Tibial nerve (tissue), 4 donors: Measurements from ENCODE around the gene THAP5. TPM values are rescaled to one million over a fixed set of nuclear protein-coding genes. Genes with fewer than 3 reads are reported as not detected.

ENCODE experiments used
- DNase-seq, 2 donors: peaks; one replicate each; pipeline ENCODE4 v3.0.0-alpha.2; 2019; ENCODE audit warnings: low spot score in 2 of 2
- H3K27ac ChIP-seq, 4 donors: fragments of 200-600 bp; sonication (generic) in 3 of 4; one replicate each; pipeline ENCODE4 v1.5.1; 2017 to 2019; ENCODE audit warnings: mild to moderate bottlenecking in 1 of 4
- H3K27me3 ChIP-seq, 2 donors: fragments of 200-600 bp; sonication (generic) in 1 of 2; one replicate each; pipeline versions ENCODE4 v1.5.1 to v1.6.0; 2017 to 2019
- H3K36me3 ChIP-seq, 3 donors: fragments of 200-600 bp; sonication (generic); one replicate each; pipeline ENCODE4 v1.5.1; 2018 to 2019
- H3K4me1 ChIP-seq, 4 donors: fragments of 200-600 bp; sonication (generic) in 3 of 4; one replicate each; pipeline ENCODE4 v1.5.1; 2017 to 2019
- H3K4me3 ChIP-seq, 4 donors: fragments of 200-600 bp; sonication (generic) in 3 of 4; one replicate each; pipeline ENCODE4 v1.5.1; 2017 to 2019; ENCODE audit warnings: mild to moderate bottlenecking in 1 of 4, moderate library complexity in 1 of 4
- H3K9me3 ChIP-seq, 4 donors: fragments of 200-600 bp; sonication (generic) in 3 of 4; one replicate each; pipeline ENCODE4 v1.5.1; 2017 to 2019
- CTCF ChIP-seq, 5 experiments: fragments of 200-600 bp in 3 of 5; fragments of 450-650 bp in 2 of 5; sonication (generic) in 3 of 5; IDR thresholded peaks; one replicate each; pipeline ENCODE4 v1.5.1; 2016 to 2019; ENCODE audit warnings: antibody characterized with exemption in 5 of 5, mild to moderate bottlenecking in 3 of 5, moderate library complexity in 2 of 5
- EP300 ChIP-seq, 2 donors: sonication (generic); formaldehyde crosslinking; IDR thresholded peaks; one replicate each; pipeline ENCODE4 v1.6.1; 2017; ENCODE audit warnings: antibody characterized with exemption in 2 of 2, mild to moderate bottlenecking in 1 of 2
- POLR2A ChIP-seq, 2 donors: fragments of 450-650 bp; IDR thresholded peaks; one replicate each; pipeline ENCODE4 v1.6.1; 2017; ENCODE audit warnings: antibody characterized with exemption in 2 of 2, mild to moderate bottlenecking in 2 of 2, moderate library complexity in 2 of 2
- WGBS, 2 donors: methylation state at CpG; one replicate each; pipeline ENCODE4 v1.1.5; 2018; 5-methylcytosine and 5-hydroxymethylcytosine counted together
- total RNA-seq, 4 donors: library from RNA; depleted of rRNA; stranded (reverse); fragments of >200 nt; gene quantifications; one replicate each; pipeline ENCODE4 v1.1.0, GENCODE V29; 2016

Gene THAP5
- total RNA-seq, 4 donors from 2014 or later = 20.3 to 33.0 (median 25.4) TPM

GRCh38 chr7:108596560-108596959 lies 27.1 kb upstream of the THAP5 start:
- H3K9me3 ChIP-seq = no peaks in the 10 kb centered on the region
- no peaks in the 10 kb centered on the region for H3K36me3 ChIP-seq
- no peak overlapping the region for H3K4me3 ChIP-seq
- no peak for DNase-seq
- H3K27me3 ChIP-seq = no peaks in the 10 kb centered on the region
- WGBS, 2 donors = 84 to 89% methylated on average over 4 of the region's 4 CpGs
- TF ChIP-seq CTCF (IDR thresholded peaks at IDR 0.05) (no peak), POLR2A (IDR thresholded peaks at IDR 0.05) (no peak), EP300 (IDR thresholded peaks at IDR 0.05) (no peak)
- H3K27ac ChIP-seq = no peak overlapping the region
- H3K4me1 ChIP-seq = no peaks in the 10 kb centered on the region

GRCh38 chr7:108592646-108593201 lies 23.2 kb upstream of the THAP5 start:
- Histone ChIP-seq H3K4me3 (no peak overlapping the region), H3K27me3 (no peaks in the 10 kb centered on the region), H3K9me3 (no peaks in the 10 kb centered on the region), H3K27ac (no peak overlapping the region), H3K4me1 (no peaks in the 10 kb centered on the region), H3K36me3 (no peaks in the 10 kb centered on the region)
- TF ChIP-seq CTCF (IDR thresholded peaks at IDR 0.05) (no peak), POLR2A (IDR thresholded peaks at IDR 0.05) (no peak), EP300 (IDR thresholded peaks at IDR 0.05) (no peak)
- 30 to 41% methylated on average over 3 of the region's 3 CpGs for WGBS, 2 donors
- no peak for DNase-seq

DNA sequence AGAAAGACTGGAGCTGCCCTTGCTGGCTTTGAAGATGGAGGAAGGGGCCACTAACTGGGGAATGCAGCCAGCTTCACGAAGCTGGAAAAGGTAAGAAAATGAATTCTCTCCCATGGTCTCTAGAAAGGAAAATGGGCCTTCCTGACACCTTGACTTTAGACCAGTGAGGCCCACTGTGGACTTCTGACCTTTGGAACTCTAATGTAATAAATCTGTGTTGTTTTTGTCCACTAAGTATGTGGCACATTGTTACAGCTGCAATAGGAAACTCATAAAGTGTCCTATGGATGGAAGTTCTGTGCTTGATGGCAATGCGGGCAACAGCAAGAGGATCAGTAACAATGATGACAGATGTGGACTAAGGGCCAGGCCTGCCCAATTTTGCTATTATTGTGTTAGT lies 21.1 kb upstream of the THAP5 start:
- WGBS, 2 donors = 76% methylated on average over 2 of the region's 2 CpGs

GRCh38 chr7:108589874-108590273 lies 20.4 kb upstream of the THAP5 start:
- H3K4me1 ChIP-seq = no peaks in the 10 kb centered on the region
- 19 to 29% methylated on average over 1 of the region's 1 CpG for WGBS, 2 donors
- H3K4me3 ChIP-seq = no peak overlapping the region
- no peak overlapping the region for H3K27ac ChIP-seq
- H3K36me3 ChIP-seq = no peaks in the 10 kb centered on the region
- TF ChIP-seq POLR2A (IDR thresholded peaks at IDR 0.05) (no peak), CTCF (IDR thresholded peaks at IDR 0.05) (no peak), EP300 (IDR thresholded peaks at IDR 0.05) (no peak)
- no peaks in the 10 kb centered on the region for H3K9me3 ChIP-seq
- DNase-seq = no peak
- peaks cover 0 to 2% of the 10 kb centered on the region in 2 donors for H3K27me3 ChIP-seq

More for the DNA sequence above, 21.1 kb upstream of the THAP5 start:
- Histone ChIP-seq H3K4me3 (no peak overlapping the region), H3K27me3 (peaks cover 0 to 2% of the 10 kb centered on the region in 2 donors), H3K9me3 (no peaks in the 10 kb centered on the region), H3K27ac (no peak overlapping the region), H3K4me1 (no peaks in the 10 kb centered on the region), H3K36me3 (no peaks in the 10 kb centered on the region)
- no peak for DNase-seq
- TF ChIP-seq CTCF (IDR thresholded peaks at IDR 0.05) = no peak
- TF ChIP-seq POLR2A (IDR thresholded peaks at IDR 0.05) = no peak
- TF ChIP-seq EP300 (IDR thresholded peaks at IDR 0.05) = no peak

DNA sequence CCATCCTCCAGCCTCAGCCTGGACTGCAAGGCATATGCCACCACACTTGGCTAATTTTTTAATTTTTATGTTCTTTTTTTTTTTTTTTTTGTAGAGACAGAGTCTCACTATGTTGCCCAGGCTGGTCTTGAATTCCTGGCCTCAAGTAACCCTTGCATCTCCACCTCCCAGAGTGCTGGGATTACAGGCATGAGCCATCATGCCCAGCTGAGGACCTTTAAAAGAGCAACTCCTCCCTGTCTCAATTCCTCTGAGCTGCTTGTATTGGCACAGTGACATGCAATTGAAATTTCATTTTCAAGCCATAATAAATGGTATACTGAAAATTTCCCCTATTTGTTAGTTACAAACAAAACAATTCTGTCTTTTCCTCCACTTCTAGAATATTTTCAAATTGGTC lies 19.7 kb upstream of the THAP5 start:
- DNase-seq = no peak
- Histone ChIP-seq H3K36me3 (no peaks in the 10 kb centered on the region), H3K27me3 (peaks cover 0 to 2% of the 10 kb centered on the region in 2 donors), H3K4me1 (no peaks in the 10 kb centered on the region), H3K9me3 (no peaks in the 10 kb centered on the region), H3K27ac (no peak overlapping the region), H3K4me3 (no peak overlapping the region)
- no peak for TF ChIP-seq EP300 (IDR thresholded peaks at IDR 0.05)
- no peak for TF ChIP-seq CTCF (IDR thresholded peaks at IDR 0.05)
- no peak for TF ChIP-seq POLR2A (IDR thresholded peaks at IDR 0.05)
